ENCODE data around the gene SCAPER.
"Not testable (repeated sequence)": the region's sequence is repeated elsewhere in the genome, so short reads cannot be mapped to it uniquely, and the experiment has no call there.

Gene SCAPER

GRCh38 chr15:76439542-76439941, 465.6 kb downstream of the SCAPER start:
- in situ Hi-C loops (cut with MboI; ENCODE audit: low sequenced_read_pairs), result no loop called here

GRCh38 chr15:76433798-76434400, 471.2 kb downstream of the SCAPER start:
- in situ Hi-C loops (cut with MboI; ENCODE audit: low sequenced_read_pairs), result no loop called here

- in situ Hi-C loops (cut with MboI; ENCODE audit: low sequenced_read_pairs), result not testable (repeated sequence)
Observed at GRCh38 chr15:76433036-76433435, 472.1 kb downstream of the SCAPER start.

- in situ Hi-C loops (cut with MboI; ENCODE audit: low sequenced_read_pairs), result no loop called here
Observed at GRCh38 chr15:76432604-76433003, 472.5 kb downstream of the SCAPER start.

- in situ Hi-C loops (cut with MboI; ENCODE audit: low sequenced_read_pairs), result no loop called here
Observed at GRCh38 chr15:76431971-76432370, 473.2 kb downstream of the SCAPER start.

- in situ Hi-C loops (cut with MboI; ENCODE audit: low sequenced_read_pairs), result not testable (repeated sequence)
Observed at GRCh38 chr15:76430711-76431110, 474.4 kb downstream of the SCAPER start.

- in situ Hi-C loops (cut with MboI; ENCODE audit: low sequenced_read_pairs), result no loop called here
Observed at GRCh38 chr15:76429661-76430060, 475.5 kb downstream of the SCAPER start.

- in situ Hi-C loops (cut with MboI; ENCODE audit: low sequenced_read_pairs), result no loop called here
Observed at GRCh38 chr15:76426941-76427340, 478.2 kb downstream of the SCAPER start.

GRCh38 chr15:76418352-76419140, 486.6 kb downstream of the SCAPER start:
- in situ Hi-C loops (cut with MboI; ENCODE audit: low sequenced_read_pairs), result no loop called here

- in situ Hi-C loops (cut with MboI; ENCODE audit: low sequenced_read_pairs), result no loop called here
Observed at GRCh38 chr15:76401285-76401684, 503.9 kb downstream of the SCAPER start.

GRCh38 chr15:76398317-76399104, 506.6 kb downstream of the SCAPER start:
- in situ Hi-C loops (cut with MboI; ENCODE audit: low sequenced_read_pairs), result no loop called here

GRCh38 chr15:76393614-76394013, 511.5 kb downstream of the SCAPER start:
- in situ Hi-C loops (cut with MboI; ENCODE audit: low sequenced_read_pairs), result no loop called here

- in situ Hi-C loops (cut with MboI; ENCODE audit: low sequenced_read_pairs), result no loop called here
Observed at GRCh38 chr15:76391847-76392246, 513.3 kb downstream of the SCAPER start.

- in situ Hi-C loops (cut with MboI; ENCODE audit: low sequenced_read_pairs), result no loop called here
Observed at GRCh38 chr15:76391309-76391708, 513.8 kb downstream of the SCAPER start.

- in situ Hi-C loops (cut with MboI; ENCODE audit: low sequenced_read_pairs), result no loop called here
Observed at GRCh38 chr15:76390571-76390970, 514.6 kb downstream of the SCAPER start.

GRCh38 chr15:76386926-76387325, 518.2 kb downstream of the SCAPER start:
- in situ Hi-C loops (cut with MboI; ENCODE audit: low sequenced_read_pairs), result no loop called here

- in situ Hi-C loops (cut with MboI; ENCODE audit: low sequenced_read_pairs), result no loop called here
Observed at GRCh38 chr15:76386178-76386577, 519.0 kb downstream of the SCAPER start.

- in situ Hi-C loops (cut with MboI; ENCODE audit: low sequenced_read_pairs), result no loop called here
Observed at GRCh38 chr15:76384409-76384808, 520.7 kb downstream of the SCAPER start.

GRCh38 chr15:76382987-76383728, 522.0 kb downstream of the SCAPER start:
- in situ Hi-C loops (cut with MboI; ENCODE audit: low sequenced_read_pairs), result no loop called here

GRCh38 chr15:76381366-76381765, 523.8 kb downstream of the SCAPER start:
- in situ Hi-C loops (cut with MboI; ENCODE audit: low sequenced_read_pairs), result no loop called here

- in situ Hi-C loops (cut with MboI; ENCODE audit: low sequenced_read_pairs), result no loop called here
Observed at GRCh38 chr15:76380249-76380648, 524.9 kb downstream of the SCAPER start.
